Renal cortical epithelial cell (primary cell): ENCODE measurements around the gene CHSY1. TPM values are rescaled to one million over a fixed set of nuclear protein-coding genes. Genes with fewer than 3 reads are reported as not detected.
"Not testable (repeated sequence)": the region's sequence is repeated elsewhere in the genome, so short reads cannot be mapped to it uniquely, and the experiment has no call there.

Experiments used
- DNase-seq: peaks from one replicate; pipeline ENCODE4 v3.0.0-alpha.2; 2011; ENCODE audit warnings: low read depth
- total RNA-seq: library from RNA; depleted of rRNA; stranded (reverse); fragments of >200 nt; gene quantifications from 2 replicates; pipeline ENCODE4 v1.2.3, GENCODE V29; 2014

Gene CHSY1
- total RNA-seq, 1 donor from 2014 or later, result 36.1 TPM

- no peak for DNase-seq
Measured at GRCh38 chr15:101134780-101135179, 117.1 kb downstream of the CHSY1 start.

DNA sequence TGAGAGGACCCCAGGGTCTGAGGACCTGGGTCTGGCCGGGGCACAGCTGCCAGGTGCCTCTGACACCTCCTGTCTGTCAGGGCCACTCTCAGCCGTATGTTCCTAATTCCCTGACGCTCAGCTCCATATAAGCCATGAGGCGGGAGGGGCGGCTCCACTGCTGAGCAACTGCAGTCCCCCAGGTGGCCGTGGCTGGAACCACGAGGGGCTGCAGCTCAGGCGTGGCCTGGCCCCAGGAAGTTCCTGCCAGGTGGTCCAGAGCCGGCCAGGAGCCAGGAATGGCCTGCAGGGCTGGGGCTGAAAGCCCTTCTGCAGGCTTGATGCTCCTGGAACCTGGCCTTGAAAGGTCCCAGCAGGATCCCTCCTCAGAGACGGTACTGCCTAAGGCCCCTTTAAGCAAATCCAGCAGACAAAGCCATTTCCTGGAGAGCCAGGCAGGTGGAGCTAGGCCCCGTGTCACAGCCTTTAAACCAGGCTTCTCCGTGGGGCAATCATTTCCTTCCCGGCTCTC, 118.0 kb downstream of the CHSY1 start:
- no peak for DNase-seq

DNA sequence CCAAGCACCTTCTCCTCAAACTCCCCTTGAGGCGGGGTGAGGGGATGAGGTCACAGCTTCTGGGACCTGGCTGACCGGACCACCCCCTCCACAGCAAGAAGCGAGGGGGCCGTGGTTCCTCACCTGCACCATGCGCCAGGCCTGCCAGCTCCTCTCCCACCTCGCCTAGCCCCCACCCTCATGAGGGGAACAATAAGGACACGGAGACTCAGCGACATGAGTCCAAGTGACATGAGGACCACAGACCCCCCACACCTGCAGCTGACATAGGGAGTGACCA, 118.7 kb downstream of the CHSY1 start:
- DNase-seq, result no peak

DNA sequence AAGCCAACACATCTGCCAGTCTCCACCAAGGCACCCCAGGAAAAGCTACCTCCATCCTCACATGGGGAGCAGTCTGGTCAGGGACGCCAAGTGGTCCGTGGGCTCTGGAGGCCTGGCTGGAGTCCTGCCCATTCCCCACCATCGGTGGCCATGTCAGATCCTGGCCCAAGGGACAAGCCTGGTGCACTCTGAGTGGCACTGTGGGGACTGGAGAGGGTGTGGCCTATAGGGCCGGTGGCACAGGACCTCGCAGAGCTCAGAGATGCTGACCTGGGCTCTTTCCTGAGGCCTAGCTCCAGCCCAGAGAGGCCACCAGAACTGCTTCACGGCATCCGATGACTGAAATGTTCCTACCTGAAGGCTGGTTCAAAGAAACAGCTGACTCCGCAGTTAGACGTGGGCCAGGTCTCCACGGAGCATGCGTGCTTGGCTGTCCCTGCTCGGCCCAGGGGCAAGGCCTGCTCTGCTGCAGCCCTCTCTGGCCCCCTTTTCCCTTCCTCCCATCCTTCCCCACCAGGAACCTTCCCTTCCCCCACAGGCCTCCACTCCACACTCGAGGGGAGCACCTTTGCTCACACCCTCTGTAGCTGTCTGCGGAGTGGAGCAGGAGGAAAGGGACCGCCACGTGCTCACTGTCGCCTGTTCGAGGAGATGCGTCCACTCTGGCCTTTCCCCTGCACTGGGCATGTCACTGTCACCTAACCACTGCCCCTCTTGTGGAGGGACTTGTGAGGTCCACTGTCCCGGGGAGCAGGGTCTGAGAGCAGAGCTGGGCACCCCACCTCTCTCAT, 119.3 kb downstream of the CHSY1 start:
- DNase-seq, result no peak

DNA sequence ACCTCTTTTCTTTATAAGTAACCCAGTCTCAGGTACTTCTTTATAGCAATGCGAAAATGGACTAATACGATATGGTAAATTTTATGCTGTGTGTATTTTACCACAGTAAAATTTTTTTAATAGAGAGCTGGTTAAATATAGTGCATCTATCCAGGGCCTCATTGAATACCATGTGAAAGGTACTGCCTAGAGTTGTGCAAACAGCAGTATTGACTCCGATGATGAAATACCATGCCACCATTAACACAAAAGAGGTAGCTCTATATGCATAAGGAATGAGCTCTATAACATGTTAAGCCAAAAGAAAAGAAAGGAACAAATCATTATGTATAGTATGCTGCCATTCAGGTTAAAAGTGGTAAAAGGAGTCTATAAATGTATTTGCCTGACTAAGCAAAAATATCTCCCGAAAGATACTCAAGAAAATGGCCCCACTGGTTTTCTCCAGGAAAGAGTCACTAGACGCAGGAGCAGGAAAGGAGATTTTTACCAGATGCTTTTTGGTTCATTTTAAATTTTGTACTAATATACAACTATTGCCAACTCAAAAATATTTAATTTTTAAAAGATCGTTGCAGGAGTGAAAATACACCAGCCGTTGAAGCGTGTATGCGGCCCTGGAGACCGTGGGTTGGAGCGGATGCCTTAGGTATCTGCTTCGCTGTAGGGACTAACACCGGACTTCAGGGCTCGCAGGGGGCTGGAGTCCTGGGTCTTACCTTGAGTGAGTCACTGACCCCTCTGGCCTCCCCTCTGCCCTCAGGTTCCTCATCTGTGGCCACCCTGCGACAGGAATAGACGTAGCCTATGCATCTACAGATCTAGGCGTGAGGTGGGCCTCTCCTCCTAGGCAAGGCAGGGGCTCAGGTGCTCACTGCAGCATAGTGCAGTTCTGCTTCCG, 120.1 kb downstream of the CHSY1 start:
- no peak for DNase-seq

GRCh38 chr15:101129851-101130380, 121.9 kb downstream of the CHSY1 start:
- no peak for DNase-seq

GRCh38 chr15:101128221-101129015, 123.4 kb downstream of the CHSY1 start:
- peak; percentile 94 for DNase-seq

DNA sequence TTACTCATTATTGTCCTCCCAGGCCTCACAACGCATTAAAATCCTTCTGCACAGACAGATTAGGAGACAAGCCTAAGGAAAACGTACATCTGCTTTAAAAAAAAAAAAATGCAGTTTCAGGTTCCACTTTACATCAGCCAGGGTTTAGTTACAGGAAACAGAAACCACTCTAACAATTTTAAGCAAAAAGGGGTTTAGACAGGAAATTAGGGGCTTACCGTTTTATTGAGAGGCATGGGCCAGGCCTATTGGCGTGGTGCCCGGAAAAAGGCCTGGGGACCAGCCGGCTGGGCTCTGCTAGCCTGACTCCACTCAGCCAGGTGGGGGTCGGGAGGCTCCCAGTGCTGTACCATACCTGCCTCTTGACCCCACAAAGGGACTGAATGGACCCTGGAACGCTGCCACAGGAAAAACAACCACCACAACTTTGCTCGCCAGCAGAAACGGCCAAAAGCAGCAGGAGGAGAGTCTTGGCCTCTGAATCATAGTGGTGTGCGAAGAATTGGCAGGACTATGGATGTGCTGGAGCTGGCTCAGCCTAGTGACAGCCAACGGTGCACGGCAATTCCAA, 124.3 kb downstream of the CHSY1 start:
- peak; percentile 91 for DNase-seq

- no peak for DNase-seq
Measured at GRCh38 chr15:101126618-101127505, 125.0 kb downstream of the CHSY1 start.

DNA sequence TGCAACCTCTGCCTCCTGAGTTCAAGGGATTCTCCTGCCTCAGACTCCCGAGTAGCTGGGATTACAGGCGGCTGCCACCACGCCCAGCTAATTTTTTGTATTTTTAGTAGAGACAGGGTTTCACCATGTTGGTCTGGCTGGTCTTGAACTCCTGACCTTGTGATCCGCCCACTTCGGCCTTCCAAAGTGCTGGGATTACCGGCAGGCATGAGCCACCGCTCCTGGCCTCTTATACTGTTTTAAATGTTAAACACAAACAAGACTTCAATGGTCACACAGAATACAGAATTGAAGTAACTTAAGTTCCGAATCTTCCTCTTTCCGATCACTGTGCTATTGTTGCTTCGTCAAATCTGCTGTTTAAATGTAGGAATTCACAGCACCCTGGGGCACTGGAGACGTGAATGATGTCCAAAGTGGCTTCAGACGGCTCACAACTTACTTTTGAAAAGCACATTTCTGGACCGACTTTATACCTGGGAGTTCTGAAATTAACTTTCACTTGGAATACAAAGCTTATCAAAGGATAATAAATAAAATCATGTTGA, 125.9 kb downstream of the CHSY1 start:
- not testable (repeated sequence) for DNase-seq

Other genes with a start within 250 kb of the CHSY1 start
- gene SELENOS, start 25.4 kb upstream of the CHSY1 start, total RNA-seq, result 56.2 and 75.4 TPM in 2 replicates
- gene SNRPA1, start 43.2 kb upstream of the CHSY1 start, total RNA-seq, result 12.7 and 23.2 TPM in 2 replicates
- gene PCSK6, start 237.7 kb upstream of the CHSY1 start, total RNA-seq, result 1.2 and 11.0 TPM in 2 replicates